ENCODE data around the gene C10orf90.

Gene C10orf90

DNA sequence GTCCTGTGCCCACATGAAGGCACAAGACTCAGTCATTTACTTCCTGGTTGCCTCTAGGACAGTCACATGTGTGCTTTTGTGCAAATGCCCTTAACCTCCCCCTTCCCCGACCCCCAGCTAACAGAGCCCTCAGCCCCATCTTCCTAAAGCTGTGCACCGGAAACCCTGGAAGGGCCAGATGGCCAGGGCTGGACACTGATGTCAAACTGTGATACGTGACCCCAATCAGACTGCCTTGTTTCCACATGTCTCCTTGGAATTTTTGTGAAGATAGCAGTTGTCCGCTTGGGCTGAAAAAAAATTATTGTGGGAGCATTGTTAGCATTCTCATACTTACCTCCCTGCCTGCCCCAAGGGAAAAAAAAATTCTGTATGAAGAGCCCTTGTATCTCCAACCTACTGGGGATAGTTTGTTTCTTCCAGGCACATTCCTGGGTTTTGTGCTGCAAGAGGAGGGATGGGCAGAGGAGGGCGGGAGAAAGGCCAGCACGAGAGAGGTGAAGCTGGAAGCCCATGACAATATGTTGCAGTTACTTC, 265.2 kb downstream of the C10orf90 start:
- TF ChIP-seq, protein P1, sequence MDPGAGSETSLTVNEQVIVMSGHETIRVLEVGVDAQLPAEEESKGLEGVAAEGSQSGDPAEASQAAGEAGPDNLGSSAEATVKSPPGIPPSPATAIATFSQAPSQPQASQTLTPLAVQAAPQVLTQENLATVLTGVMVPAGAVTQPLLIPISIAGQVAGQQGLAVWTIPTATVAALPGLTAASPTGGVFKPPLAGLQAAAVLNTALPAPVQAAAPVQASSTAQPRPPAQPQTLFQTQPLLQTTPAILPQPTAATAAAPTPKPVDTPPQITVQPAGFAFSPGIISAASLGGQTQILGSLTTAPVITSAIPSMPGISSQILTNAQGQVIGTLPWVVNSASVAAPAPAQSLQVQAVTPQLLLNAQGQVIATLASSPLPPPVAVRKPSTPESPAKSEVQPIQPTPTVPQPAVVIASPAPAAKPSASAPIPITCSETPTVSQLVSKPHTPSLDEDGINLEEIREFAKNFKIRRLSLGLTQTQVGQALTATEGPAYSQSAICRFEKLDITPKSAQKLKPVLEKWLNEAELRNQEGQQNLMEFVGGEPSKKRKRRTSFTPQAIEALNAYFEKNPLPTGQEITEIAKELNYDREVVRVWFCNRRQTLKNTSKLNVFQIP (CRISPR knock-in tag; IDR thresholded peaks at IDR 0.05; ENCODE audit: borderline replicate concordance, low read depth): no peak
- TF ChIP-seq TCF4 (CRISPR knock-in tag; IDR thresholded peaks at IDR 0.05; ENCODE audit: borderline replicate concordance): peak; percentile 57; the same call in 1 of the 2 replicates
- no peak for ATAC-seq

DNA sequence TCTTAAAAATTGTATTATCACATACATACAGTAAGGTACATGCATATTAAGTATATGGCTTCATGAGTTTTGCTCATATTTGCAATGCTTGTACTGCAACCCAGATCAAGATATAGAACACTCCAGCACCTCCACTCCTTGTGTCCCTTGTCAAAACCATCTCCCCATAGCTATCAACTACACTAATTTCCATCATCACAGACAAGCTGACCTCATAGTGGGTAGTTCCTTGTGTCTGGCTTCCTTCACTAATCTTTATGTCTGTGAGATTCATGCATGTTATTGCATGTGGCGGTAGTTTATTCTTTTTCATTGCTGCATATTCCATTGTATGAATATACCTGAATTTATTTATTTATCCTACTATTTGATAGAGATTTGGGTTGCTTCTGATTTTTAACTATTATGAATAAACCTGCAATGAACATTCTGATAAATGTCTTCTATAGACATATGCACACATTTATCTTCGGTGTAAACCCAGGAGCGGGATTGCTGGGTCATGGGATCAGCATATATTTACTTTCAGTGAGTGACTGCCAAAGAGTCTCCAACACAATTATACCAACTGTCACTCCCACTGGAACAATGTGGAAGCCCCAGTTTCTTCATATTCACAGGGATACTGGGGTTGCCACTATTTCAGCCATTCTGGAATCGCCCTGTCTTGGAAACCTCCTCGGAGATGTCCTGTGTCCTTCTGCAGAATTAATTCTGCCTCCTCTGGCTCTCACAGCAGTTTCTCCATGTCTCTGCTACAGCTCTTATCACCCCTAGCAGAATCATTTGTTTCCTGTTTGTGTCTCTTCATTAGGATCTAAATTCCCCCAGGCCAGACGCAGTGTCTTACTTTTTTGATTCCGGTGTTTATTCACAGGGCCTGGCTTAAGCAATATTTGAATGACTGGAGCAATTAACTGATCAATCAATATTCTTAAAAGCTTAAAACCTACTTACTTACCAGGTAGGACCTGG, 267.5 kb downstream of the C10orf90 start:
- ATAC-seq: no peak
- TF ChIP-seq, protein P2, sequence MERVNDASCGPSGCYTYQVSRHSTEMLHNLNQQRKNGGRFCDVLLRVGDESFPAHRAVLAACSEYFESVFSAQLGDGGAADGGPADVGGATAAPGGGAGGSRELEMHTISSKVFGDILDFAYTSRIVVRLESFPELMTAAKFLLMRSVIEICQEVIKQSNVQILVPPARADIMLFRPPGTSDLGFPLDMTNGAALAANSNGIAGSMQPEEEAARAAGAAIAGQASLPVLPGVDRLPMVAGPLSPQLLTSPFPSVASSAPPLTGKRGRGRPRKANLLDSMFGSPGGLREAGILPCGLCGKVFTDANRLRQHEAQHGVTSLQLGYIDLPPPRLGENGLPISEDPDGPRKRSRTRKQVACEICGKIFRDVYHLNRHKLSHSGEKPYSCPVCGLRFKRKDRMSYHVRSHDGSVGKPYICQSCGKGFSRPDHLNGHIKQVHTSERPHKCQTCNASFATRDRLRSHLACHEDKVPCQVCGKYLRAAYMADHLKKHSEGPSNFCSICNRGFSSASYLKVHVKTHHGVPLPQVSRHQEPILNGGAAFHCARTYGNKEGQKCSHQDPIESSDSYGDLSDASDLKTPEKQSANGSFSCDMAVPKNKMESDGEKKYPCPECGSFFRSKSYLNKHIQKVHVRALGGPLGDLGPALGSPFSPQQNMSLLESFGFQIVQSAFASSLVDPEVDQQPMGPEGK (CRISPR knock-in tag; IDR thresholded peaks at IDR 0.05; ENCODE audit: borderline replicate concordance): no peak
- no peak for TF ChIP-seq CSDC2 (CRISPR knock-in tag; IDR thresholded peaks at IDR 0.05)
- no peak for TF ChIP-seq SNAI2 (CRISPR knock-in tag; IDR thresholded peaks at IDR 0.05)
- no peak for TF ChIP-seq GLIS3 (CRISPR knock-in tag; IDR thresholded peaks at IDR 0.05)
- TF ChIP-seq PPARA (CRISPR knock-in tag; IDR thresholded peaks at IDR 0.05; ENCODE audit: borderline replicate concordance): no peak
- TF ChIP-seq TCF4 (CRISPR knock-in tag; IDR thresholded peaks at IDR 0.05; ENCODE audit: borderline replicate concordance): no peak
- no peak for TF ChIP-seq ZNF565 (CRISPR knock-in tag; conservative IDR thresholded peaks at IDR 0.05; ENCODE audit: low read depth)
- TF ChIP-seq, protein P3, sequence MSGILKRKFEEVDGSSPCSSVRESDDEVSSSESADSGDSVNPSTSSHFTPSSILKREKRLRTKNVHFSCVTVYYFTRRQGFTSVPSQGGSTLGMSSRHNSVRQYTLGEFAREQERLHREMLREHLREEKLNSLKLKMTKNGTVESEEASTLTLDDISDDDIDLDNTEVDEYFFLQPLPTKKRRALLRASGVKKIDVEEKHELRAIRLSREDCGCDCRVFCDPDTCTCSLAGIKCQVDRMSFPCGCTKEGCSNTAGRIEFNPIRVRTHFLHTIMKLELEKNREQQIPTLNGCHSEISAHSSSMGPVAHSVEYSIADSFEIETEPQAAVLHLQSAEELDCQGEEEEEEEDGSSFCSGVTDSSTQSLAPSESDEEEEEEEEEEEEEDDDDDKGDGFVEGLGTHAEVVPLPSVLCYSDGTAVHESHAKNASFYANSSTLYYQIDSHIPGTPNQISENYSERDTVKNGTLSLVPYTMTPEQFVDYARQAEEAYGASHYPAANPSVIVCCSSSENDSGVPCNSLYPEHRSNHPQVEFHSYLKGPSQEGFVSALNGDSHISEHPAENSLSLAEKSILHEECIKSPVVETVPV (CRISPR knock-in tag; IDR thresholded peaks at IDR 0.05): no peak

DNA sequence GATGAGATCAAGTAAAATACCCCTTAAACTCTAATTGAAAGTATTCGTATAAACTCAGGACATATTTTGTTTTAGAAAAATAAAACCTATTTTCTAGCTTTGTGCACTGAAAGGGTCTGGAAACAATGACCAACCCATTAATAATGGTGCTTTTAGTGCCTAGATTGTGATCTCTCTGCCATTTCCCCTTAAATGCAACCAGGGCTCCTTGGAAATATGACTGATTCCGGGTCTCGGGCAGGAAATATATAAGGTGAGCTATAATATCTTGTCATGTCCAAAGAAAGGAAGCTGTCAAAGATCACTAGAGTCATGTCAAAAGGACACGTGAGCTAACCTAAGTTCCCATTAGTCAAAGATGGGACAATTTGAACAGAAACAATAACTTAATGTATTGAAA, 269.9 kb downstream of the C10orf90 start:
- TF ChIP-seq OSR1 (CRISPR knock-in tag; IDR thresholded peaks at IDR 0.05) (no peak), ZNF70 (CRISPR knock-in tag; IDR thresholded peaks at IDR 0.05) (peak; percentile 69), ZNF8 (CRISPR knock-in tag; IDR thresholded peaks at IDR 0.05) (no peak), ISL1 (CRISPR knock-in tag; IDR thresholded peaks at IDR 0.05) (no peak), BACH2 (CRISPR knock-in tag; IDR thresholded peaks at IDR 0.05; ENCODE audit: borderline replicate concordance) (no peak)
- no peak for ATAC-seq

DNA sequence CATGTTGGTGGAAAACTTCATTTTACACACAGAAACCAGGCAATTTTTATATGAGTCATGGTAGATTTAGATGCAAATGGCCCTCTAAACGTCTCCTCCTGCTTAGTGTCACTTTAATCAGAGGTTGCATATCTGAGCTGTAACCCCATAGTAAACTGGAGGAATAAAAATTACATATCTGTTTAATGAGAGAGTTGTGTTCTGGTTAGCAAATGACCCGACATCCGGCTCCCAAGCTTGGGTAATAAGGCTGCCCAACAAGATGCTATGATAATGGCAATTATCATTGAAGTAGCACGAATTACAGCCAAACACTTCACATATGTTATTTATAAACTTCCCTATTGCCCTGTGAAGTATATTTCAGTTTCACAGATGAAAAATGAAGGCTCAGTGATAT, 271.6 kb downstream of the C10orf90 start:
- ATAC-seq: peak; percentile 72
- TF ChIP-seq RARB (CRISPR knock-in tag; IDR thresholded peaks at IDR 0.05) (no peak), TCF4 (CRISPR knock-in tag; IDR thresholded peaks at IDR 0.05; ENCODE audit: borderline replicate concordance) (peak; percentile 86), ISL1 (CRISPR knock-in tag; IDR thresholded peaks at IDR 0.05) (peak; percentile 68)
- TF ChIP-seq, protein P4, sequence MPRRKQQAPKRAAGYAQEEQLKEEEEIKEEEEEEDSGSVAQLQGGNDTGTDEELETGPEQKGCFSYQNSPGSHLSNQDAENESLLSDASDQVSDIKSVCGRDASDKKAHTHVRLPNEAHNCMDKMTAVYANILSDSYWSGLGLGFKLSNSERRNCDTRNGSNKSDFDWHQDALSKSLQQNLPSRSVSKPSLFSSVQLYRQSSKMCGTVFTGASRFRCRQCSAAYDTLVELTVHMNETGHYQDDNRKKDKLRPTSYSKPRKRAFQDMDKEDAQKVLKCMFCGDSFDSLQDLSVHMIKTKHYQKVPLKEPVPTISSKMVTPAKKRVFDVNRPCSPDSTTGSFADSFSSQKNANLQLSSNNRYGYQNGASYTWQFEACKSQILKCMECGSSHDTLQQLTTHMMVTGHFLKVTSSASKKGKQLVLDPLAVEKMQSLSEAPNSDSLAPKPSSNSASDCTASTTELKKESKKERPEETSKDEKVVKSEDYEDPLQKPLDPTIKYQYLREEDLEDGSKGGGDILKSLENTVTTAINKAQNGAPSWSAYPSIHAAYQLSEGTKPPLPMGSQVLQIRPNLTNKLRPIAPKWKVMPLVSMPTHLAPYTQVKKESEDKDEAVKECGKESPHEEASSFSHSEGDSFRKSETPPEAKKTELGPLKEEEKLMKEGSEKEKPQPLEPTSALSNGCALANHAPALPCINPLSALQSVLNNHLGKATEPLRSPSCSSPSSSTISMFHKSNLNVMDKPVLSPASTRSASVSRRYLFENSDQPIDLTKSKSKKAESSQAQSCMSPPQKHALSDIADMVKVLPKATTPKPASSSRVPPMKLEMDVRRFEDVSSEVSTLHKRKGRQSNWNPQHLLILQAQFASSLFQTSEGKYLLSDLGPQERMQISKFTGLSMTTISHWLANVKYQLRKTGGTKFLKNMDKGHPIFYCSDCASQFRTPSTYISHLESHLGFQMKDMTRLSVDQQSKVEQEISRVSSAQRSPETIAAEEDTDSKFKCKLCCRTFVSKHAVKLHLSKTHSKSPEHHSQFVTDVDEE (CRISPR knock-in tag; IDR thresholded peaks at IDR 0.05): 0 out of 2 replicates have a peak, but pooled peaks have one; percentile 41

DNA sequence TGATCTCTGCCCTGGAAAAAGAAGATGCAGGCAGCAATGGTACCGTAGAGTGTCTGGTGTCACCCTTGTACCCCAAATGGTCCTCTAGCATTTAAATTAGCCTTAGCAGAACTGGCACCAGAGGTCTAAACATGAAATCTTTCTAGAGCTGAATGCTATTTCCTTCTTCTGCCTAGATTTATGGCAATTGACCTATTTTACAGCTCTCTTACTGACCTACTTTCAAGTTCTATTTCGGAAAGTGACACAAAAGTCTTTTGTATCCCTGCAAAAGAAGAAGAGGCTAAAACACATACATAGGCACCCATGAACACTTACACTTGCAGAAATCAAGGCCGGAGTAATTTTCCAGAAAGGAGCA, 272.1 kb downstream of the C10orf90 start:
- ATAC-seq: no peak
- TF ChIP-seq ISL1 (CRISPR knock-in tag; IDR thresholded peaks at IDR 0.05) (no peak), ZNF565 (CRISPR knock-in tag; conservative IDR thresholded peaks at IDR 0.05; ENCODE audit: low read depth) (no peak), GLIS3 (CRISPR knock-in tag; IDR thresholded peaks at IDR 0.05) (no peak), BACH2 (CRISPR knock-in tag; IDR thresholded peaks at IDR 0.05; ENCODE audit: borderline replicate concordance) (no peak), OSR1 (CRISPR knock-in tag; IDR thresholded peaks at IDR 0.05) (no peak), ZFP30 (CRISPR knock-in tag; IDR thresholded peaks at IDR 0.05) (no peak), ZFP3 (CRISPR knock-in tag; IDR thresholded peaks at IDR 0.05) (no peak)
- TF ChIP-seq, protein P3 (CRISPR knock-in tag; IDR thresholded peaks at IDR 0.05): no peak
- TF ChIP-seq, protein P4 (CRISPR knock-in tag; IDR thresholded peaks at IDR 0.05): no peak
